Pancreas (tissue), 10 donors: ENCODE results near the gene KIAA1549. TPM values are rescaled to one million over a fixed set of nuclear protein-coding genes. Genes with fewer than 3 reads are reported as not detected.

ENCODE experiments used
- ATAC-seq, 4 donors: fragments of 200-7000 bp; cut with Tn5 transposase; one replicate each; pipeline versions ENCODE4 v1.8.0 to v1.9.1; 2020; ENCODE audit warnings: mild to moderate bottlenecking in 4 of 4, moderate library complexity in 4 of 4
- DNase-seq, 6 donors: peaks; one replicate each; pipeline ENCODE4 v3.0.0-alpha.2; 2020
- FAIRE-seq: peaks from 2 replicates; lab custom pipeline; 2012; peaks lifted over from hg19 to GRCh38; lab: Jason Lieb, UNC
- H3K27ac ChIP-seq, 4 donors: fragments of 200-600 bp; sonication (generic); 1 replicate in 3 of 4; 2 replicates in 1 of 4; pipeline versions ENCODE4 v1.5.0 to v1.8.0; 2020
- H3K27me3 ChIP-seq, 4 donors: fragments of 200-600 bp; one replicate each; pipeline ENCODE4 v1.8.0; 2021
- H3K36me3 ChIP-seq, 3 donors: fragments of 200-600 bp; sonication (generic) in 1 of 3; one replicate each; pipeline versions ENCODE4 v1.5.0 to v1.8.0; 2020 to 2021
- H3K4me1 ChIP-seq, 3 donors: fragments of 200-600 bp; one replicate each; pipeline ENCODE4 v1.8.0; 2021
- H3K4me3 ChIP-seq, 4 donors: fragments of 200-600 bp; sonication (generic) in 2 of 4; one replicate each; pipeline versions ENCODE4 v1.5.0 to v1.8.0; 2020 to 2021
- H3K9me3 ChIP-seq, 4 donors: fragments of 200-600 bp; one replicate each; pipeline ENCODE4 v1.8.0; 2021
- WGBS, 2 donors: extraction: QIAGEN DNeasy Blood & Tissue Kit; methylation state at CpG; one replicate each; pipeline ENCODE4 v1.1.7; 2013; 5-methylcytosine and 5-hydroxymethylcytosine counted together
- intact Hi-C, 3 donors: fragments of 100-400 bp; cut with DNase I; formaldehyde crosslinking; loops; one replicate each; pipeline versions ENCODE4 v1.11.1 to v1.14.2; 2022
- polyA plus RNA-seq, 2 donors: library from polyadenylated mRNA; stranded (reverse); fragments of 200-250 nt; gene quantifications; one replicate each; pipeline ENCODE4 v1.2.3, GENCODE V29; 2013
- total RNA-seq, 6 donors: library from RNA; stranded (reverse); fragmentation: NEBNext Ultra II Directional in 4 of 6; extraction: Animal tissue kit (Norgen Biotek cat#: 25700) in 4 of 6; gene quantifications; one replicate each; pipeline versions ENCODE4 v1.2.1 to v1.2.4, GENCODE V29; 2021 to 2023
- TF ChIP-seq, protein P1 (sequence below), 4 donors: fragments of 200-600 bp; sonication (generic) in 3 of 4; IDR thresholded peaks; one replicate each; pipeline versions ENCODE4 v1.5.0 to v1.8.0; 2021; ENCODE audit warnings: antibody characterized with exemption in 4 of 4
- donor health status: healthy with polysubstance abuse.
- donor health status: DM: no; HTN: no; CAD: no; lungs with moderate emphysema.
- donor health status: DM: no; HTN: no; CAD: no.
- donor health status: control.
- donor health status: control.
- donor health status: Bipolar disorder and iron deficiency.
- donor health status: DM: yes; HTN: yes; CAD: no.
- donor health status: DM: no; HTN: no; CAD: no.
- donor health status: DM: no; HTN: no; CAD: no.
- donor health status: DM: yes; HTN: yes; CAD: no.

KIAA1549 gene
- total and polyA plus RNA-seq, 8 donors = 1.9 to 8.0 (median 7.0) TPM

DNA sequence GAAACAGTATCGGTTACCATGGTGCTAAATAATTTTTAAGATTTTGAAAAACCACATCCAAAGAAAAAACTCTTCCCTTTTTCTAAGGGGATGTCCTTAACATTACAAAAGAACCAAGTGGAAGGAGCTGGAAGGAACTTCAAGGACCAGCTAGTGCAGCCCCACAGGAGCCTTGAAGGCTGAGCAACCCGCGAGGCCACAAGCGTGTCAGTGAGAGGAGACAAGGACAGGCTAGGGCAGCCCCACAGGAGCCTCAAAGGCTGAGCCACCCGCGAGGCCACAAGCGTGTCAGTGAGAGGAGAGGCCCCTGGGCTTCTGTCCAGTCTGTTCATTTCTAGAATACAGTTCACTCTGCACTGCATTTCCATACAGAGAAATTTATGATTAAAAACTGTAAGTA lies 103.1 kb downstream of the KIAA1549 start:
- Histone ChIP-seq H3K27ac (no peak overlapping the region), H3K36me3 (peaks cover 0 to 24% (median 4%) of the 10 kb centered on the region in 3 donors), H3K4me1 (no peaks in the 10 kb centered on the region), H3K27me3 (no peaks in the 10 kb centered on the region), H3K9me3 (no peaks in the 10 kb centered on the region), H3K4me3 (no peak overlapping the region)
- no peak for ATAC-seq
- TF ChIP-seq, protein P1, sequence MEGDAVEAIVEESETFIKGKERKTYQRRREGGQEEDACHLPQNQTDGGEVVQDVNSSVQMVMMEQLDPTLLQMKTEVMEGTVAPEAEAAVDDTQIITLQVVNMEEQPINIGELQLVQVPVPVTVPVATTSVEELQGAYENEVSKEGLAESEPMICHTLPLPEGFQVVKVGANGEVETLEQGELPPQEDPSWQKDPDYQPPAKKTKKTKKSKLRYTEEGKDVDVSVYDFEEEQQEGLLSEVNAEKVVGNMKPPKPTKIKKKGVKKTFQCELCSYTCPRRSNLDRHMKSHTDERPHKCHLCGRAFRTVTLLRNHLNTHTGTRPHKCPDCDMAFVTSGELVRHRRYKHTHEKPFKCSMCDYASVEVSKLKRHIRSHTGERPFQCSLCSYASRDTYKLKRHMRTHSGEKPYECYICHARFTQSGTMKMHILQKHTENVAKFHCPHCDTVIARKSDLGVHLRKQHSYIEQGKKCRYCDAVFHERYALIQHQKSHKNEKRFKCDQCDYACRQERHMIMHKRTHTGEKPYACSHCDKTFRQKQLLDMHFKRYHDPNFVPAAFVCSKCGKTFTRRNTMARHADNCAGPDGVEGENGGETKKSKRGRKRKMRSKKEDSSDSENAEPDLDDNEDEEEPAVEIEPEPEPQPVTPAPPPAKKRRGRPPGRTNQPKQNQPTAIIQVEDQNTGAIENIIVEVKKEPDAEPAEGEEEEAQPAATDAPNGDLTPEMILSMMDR (IDR thresholded peaks at IDR 0.05) = no peak
- 94% methylated on average over 7 of the region's 7 CpGs for WGBS, 2 donors
- no peak for DNase-seq
- intact Hi-C loops = no loop called here
- no peak for FAIRE-seq

DNA sequence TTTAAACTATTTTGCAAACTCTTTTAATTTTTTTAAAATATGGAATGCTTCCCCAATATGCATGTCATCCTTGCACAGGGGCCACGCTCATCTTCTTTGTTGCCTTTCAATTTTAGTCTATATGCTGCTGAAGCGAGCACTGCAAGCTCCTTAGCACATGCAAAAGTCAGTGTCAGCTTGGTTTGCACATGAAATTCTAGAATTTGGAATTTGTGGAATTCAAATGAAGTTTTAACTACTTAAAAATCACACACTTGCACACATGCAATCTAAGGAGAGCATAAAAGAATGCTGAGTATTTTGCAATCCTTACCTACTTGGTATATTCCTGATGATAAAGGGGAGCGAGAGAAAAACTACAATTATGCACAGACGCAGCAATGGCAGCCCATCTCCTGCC lies 104.9 kb downstream of the KIAA1549 start:
- no peak for DNase-seq
- Histone ChIP-seq H3K27ac (no peak overlapping the region), H3K9me3 (no peaks in the 10 kb centered on the region), H3K36me3 (peaks cover 0 to 23% (median 4%) of the 10 kb centered on the region in 3 donors), H3K4me1 (no peaks in the 10 kb centered on the region), H3K27me3 (no peaks in the 10 kb centered on the region), H3K4me3 (no peak overlapping the region)
- no peak for ATAC-seq
- intact Hi-C loops = no loop called here
- FAIRE-seq = no peak
- WGBS, 2 donors = 90 to 91% methylated on average over 4 of the region's 4 CpGs
- TF ChIP-seq, protein P1 (IDR thresholded peaks at IDR 0.05) = no peak

DNA sequence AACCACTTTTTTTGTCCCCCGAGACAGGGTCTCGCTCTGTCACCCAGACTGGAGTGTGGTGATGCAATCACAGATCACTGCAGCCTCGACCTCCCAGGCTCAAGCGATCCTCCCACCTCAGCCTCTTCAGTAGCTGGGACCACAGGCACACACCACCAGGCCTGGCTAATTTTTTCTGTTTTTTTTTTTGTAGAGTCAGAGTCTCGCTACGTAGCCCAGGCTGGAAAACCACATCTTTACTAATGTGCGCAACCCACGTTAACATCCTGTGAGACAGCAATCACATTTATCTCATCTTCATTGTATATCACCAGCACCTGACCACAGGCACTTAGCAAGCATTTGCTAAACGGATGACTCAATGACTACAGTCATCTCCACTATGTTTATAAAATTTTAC lies 105.4 kb downstream of the KIAA1549 start:
- Histone ChIP-seq H3K27ac (no peak overlapping the region), H3K36me3 (peaks cover 0 to 18% (median 6%) of the 10 kb centered on the region in 3 donors), H3K27me3 (no peaks in the 10 kb centered on the region), H3K4me1 (no peaks in the 10 kb centered on the region), H3K4me3 (no peak overlapping the region), H3K9me3 (no peaks in the 10 kb centered on the region)
- intact Hi-C loops = no loop called here
- DNase-seq = no peak
- TF ChIP-seq, protein P1 (IDR thresholded peaks at IDR 0.05) = no peak
- 92 to 94% methylated on average over 9 of the region's 9 CpGs for WGBS, 2 donors
- no peak for FAIRE-seq
- ATAC-seq = no peak

DNA sequence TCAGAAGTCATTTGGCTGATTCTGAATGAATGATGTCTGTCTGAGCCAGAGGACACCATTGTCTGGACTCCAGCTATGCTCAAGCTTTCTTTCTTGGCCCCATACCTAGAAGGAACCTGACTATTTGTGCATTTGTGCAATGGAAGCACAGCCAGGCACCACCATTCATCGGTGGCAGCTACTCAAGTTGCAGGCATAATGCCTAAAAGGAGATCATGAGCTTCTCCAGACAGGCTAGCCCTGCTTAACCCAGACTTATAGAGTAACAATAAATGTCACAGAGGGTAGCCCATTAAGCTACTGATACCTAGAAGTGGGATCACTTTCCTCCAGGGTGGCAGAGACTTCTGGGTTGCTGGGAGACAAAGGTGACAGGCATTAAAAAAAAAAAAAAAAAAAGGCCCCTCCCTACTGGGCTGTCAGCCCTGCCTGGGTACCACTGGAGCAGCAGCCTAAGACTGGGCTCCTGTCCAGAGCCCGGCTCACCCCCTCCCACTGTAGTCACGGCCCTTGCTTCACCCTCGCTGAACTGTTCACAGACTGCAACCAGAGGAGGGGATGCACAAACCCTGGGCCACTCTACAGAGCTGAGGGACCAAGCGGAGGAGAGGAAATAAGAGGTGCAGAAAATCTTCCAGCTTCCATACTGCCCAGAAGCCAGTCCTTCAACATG lies 107.8 kb downstream of the KIAA1549 start:
- no peaks in the 10 kb centered on the region for H3K27me3 ChIP-seq
- H3K9me3 ChIP-seq = no peaks in the 10 kb centered on the region
- intact Hi-C loops = no loop called here
- DNase-seq = no peak
- H3K4me1 ChIP-seq = no peaks in the 10 kb centered on the region
- 84 to 89% methylated on average over 5 of the region's 5 CpGs for WGBS, 2 donors
- TF ChIP-seq, protein P1 (IDR thresholded peaks at IDR 0.05) = no peak
- no peak overlapping the region for H3K4me3 ChIP-seq
- H3K27ac ChIP-seq = no peak overlapping the region
- peaks cover 0 to 27% (median 8%) of the 10 kb centered on the region in 3 donors for H3K36me3 ChIP-seq
- no peak for FAIRE-seq
- ATAC-seq = no peak

DNA sequence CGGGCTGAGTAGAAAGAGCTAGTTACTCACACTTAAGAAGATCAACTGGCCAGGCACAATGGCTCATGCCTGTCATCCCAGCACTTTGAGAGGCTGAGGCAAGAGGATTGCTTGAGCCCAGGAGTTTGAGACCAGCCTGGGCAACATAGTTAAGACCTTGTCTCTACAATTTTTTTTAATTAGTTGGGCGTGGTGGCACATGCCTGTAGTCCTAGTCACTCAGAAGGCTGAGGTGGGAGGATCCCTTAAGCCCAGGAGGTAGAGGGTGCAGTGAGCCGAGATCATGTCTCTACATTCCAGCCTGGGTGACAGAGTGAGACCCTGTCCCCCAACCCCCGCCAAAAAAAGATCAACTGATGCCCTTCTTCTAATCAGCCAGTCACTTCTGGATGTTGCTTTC lies 108.6 kb downstream of the KIAA1549 start:
- 95 to 98% methylated on average over 4 of the region's 4 CpGs for WGBS, 2 donors
- intact Hi-C loops = no loop called here
- no peaks in the 10 kb centered on the region for H3K4me1 ChIP-seq
- H3K27me3 ChIP-seq = no peaks in the 10 kb centered on the region
- no peak for ATAC-seq
- no peak for FAIRE-seq
- no peaks in the 10 kb centered on the region for H3K9me3 ChIP-seq
- no peak for DNase-seq
- H3K27ac ChIP-seq = no peak overlapping the region
- TF ChIP-seq, protein P1 (IDR thresholded peaks at IDR 0.05) = no peak
- H3K4me3 ChIP-seq = no peak overlapping the region
- peaks cover 0 to 28% (median 8%) of the 10 kb centered on the region in 3 donors for H3K36me3 ChIP-seq
